Spleen (tissue), 7 donors: Measurements from ENCODE around the gene ANKS1B.

Experiments used
- POLR2A ChIP-seq, 3 donors: fragments of 450-650 bp; IDR thresholded peaks; one replicate each; pipeline ENCODE4 v1.5.1; 2017; ENCODE audit warnings: antibody characterized with exemption in 3 of 3, mild to moderate bottlenecking in 1 of 3
- TF ChIP-seq, protein P1 (sequence below), 11 experiments: fragments of 200-600 bp in 7 of 11; fragments of 450-650 bp in 4 of 11; sonication (generic) in 4 of 11; IDR thresholded peaks in 8 of 11; conservative IDR thresholded peaks in 3 of 11; 1 replicate in 7 of 11; 2 replicates in 4 of 11; pipeline versions ENCODE4 v1.4.0 to v1.8.0; 2016 to 2021; ENCODE audit warnings: antibody characterized with exemption in 11 of 11, inconsistent platforms in 4 of 11, mild to moderate bottlenecking in 1 of 11
- donor health status: DM: no; HTN: no; CAD: no; lungs with moderate emphysema.
- donor health status: DM: no; HTN: no; CAD: no.
- donor health status: DM: no; HTN: no; CAD: no.

DNA sequence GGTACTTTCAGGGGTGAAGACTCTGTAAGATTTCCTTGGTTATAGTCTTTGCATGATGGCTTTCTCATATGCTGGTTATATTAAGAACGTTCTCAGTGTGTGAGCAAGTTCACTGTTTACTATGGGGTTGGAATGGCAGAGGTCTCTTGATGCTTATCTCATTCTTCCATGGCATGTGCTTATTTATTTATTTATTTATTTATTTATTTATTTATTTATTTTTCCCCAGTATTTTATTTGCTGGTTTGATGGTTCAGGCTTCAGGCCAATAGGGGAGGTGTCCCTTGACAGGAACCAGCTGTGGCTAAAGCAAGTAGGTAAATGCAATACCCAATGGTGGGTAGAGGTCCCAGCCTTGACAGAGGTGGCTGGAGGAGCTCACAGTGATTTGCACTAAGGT is 498.5 kb downstream of the ANKS1B start:
- TF ChIP-seq POLR2A (IDR thresholded peaks at IDR 0.05): no peak
- TF ChIP-seq, protein P1, sequence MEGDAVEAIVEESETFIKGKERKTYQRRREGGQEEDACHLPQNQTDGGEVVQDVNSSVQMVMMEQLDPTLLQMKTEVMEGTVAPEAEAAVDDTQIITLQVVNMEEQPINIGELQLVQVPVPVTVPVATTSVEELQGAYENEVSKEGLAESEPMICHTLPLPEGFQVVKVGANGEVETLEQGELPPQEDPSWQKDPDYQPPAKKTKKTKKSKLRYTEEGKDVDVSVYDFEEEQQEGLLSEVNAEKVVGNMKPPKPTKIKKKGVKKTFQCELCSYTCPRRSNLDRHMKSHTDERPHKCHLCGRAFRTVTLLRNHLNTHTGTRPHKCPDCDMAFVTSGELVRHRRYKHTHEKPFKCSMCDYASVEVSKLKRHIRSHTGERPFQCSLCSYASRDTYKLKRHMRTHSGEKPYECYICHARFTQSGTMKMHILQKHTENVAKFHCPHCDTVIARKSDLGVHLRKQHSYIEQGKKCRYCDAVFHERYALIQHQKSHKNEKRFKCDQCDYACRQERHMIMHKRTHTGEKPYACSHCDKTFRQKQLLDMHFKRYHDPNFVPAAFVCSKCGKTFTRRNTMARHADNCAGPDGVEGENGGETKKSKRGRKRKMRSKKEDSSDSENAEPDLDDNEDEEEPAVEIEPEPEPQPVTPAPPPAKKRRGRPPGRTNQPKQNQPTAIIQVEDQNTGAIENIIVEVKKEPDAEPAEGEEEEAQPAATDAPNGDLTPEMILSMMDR (IDR thresholded peaks at IDR 0.05 in 8 of 11, conservative IDR thresholded peaks at IDR 0.05 in 3 of 11): no peak
